IPS-NIHi7 (cell line): Measurements from ENCODE around the gene ABLIM1.

Experiments used
- DNase-seq: peaks from one replicate; pipeline ENCODE4 v3.0.0; 2012; ENCODE audit warnings: mixed read lengths; ENCODE audit errors: extremely low spot score

The ABLIM1 gene

GRCh38 chr10:114584419-114584818 lies 73.7 kb downstream of the ABLIM1 start:
- DNase-seq, result no peak

- DNase-seq, result no peak
Measured at GRCh38 chr10:114581071-114581470, 77.0 kb downstream of the ABLIM1 start.

- no peak for DNase-seq
Measured at GRCh38 chr10:114577133-114577532, 80.9 kb downstream of the ABLIM1 start.

GRCh38 chr10:114576716-114577115 lies 81.4 kb downstream of the ABLIM1 start:
- no peak for DNase-seq

GRCh38 chr10:114576132-114576487 lies 82.0 kb downstream of the ABLIM1 start:
- no peak for DNase-seq

DNA sequence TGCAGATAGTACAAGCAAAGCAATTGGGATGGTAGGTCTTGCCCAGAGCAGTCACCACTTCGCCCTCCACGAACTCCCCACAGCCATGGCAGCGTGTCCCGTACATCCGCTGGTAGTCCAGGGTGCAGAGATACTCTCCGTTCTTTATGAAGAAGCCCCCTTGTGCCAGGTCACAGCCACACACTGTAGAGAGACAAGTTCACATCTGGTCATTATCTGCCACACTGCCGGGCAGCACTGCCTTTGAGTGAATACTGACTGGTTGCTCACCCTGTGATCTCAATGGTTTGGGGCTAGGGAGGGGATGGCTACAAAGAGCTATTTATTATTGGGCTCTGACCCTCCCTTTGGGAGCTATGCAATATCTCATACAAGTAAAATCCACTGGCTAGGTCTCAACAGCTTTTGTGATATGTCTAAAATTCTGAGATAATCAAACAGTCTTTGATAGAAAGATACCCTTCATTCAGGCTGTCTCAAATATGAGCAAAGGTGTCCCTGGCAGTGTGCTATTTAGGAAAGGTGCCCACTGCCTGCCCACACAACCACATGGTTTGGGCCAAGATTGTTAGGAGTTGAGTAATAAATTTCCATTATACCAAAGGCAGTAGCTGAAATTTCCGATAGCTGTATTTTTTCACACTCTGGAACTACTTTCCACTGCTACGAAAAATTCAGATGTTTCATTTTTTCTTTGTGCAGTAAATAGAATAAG lies 82.5 kb downstream of the ABLIM1 start:
- no peak for DNase-seq

DNA sequence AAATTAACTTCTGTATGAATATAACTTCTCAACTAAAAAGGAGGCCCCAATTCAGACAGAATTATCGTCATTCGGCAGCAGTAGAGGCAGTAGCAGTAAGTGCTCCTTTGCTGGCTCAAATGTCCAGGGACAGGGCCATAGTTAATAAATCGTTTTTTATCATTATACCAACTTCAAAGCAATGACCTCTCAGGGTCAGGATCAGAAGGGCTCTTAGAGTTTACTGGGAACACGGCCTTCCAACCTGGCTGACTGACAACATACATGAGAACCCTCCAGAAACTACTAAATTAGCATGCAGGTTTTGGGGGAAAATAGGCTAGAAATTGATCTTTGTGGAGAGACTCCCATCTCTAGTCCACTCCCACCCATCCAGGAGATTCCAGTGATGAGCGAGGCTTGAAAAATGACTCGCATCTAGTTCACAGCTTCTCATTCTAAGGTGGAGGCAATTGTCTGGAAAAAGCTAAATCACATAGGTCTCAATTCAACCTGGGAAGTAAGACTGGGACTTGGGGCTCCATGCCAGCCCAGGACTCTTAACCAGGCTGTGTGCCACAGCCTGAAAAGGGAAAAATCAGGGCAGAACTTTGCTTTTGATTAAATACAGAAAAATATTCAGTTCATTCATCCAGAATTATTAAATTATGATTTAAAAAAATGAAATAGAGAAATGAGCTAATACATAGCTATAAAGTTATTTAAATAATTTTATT lies 84.6 kb downstream of the ABLIM1 start:
- no peak for DNase-seq

- DNase-seq, result no peak
Measured at GRCh38 chr10:114571316-114571999, 86.6 kb downstream of the ABLIM1 start.

GRCh38 chr10:114566064-114566463 lies 92.0 kb downstream of the ABLIM1 start:
- no peak for DNase-seq

DNA sequence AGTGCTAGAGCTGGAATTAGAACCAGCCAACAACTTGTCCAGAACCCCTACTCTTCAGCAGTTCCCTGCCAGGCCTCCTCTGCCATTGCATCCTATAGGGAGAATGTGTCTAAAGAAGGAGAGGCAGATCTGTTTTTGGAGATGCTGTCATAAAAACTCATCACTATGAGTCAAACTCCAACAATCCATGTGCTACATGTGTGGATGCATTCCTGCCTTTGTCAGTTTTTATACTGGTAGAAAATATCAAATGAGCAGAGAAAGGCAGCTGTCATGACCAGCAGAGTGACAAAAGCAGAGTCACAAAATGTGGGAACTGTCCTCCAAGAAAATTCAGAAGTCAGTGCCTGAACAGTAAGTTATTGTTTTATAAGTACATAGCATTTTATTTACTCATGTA lies 93.0 kb downstream of the ABLIM1 start:
- DNase-seq, result no peak

DNA sequence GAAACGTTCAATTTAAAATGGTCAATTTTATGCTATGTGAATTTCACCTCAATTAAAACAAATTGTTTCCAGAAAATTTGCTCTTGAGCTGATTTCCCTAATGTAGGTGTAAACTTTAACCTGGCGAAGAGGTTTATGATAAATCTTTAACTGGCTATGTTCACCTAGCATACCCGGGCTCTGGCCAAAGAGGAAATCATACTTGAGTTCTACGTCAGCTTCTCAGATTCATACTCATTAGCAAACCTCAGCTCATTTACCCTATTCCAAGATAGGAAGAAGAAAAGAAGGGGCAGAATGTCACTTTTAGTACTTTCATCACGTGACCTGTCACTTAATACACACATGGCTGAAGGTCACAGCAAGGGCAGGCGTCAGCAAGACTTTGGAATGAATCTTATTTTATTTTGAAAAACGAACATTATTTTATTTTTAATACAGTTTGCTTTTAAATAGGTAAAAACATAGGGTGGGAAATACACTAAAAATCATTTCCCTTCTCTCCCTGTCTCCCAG lies 97.0 kb downstream of the ABLIM1 start:
- no peak for DNase-seq

GRCh38 chr10:114560144-114560543 lies 97.9 kb downstream of the ABLIM1 start:
- DNase-seq, result no peak

DNA sequence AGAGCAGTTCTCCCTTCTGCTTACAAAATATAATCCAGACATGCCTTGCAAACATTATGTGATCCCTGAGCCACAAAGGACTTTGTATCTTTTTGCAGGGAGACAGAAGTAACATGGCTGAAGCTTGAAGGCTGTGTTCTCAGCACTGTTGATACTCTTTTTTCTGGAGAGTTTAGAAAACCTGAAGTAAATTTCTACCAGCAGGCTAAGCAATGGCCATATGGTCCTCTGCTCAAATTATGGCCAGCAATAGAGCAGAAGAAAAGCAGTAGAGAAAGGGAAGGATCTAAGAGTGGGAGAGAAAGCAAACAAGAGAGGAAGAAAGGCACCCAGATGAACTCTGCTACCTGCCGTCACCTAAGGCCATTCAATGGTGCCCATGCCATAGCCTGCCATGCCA lies 98.4 kb downstream of the ABLIM1 start:
- no peak for DNase-seq

- DNase-seq, result no peak
Measured at GRCh38 chr10:114557854-114558253, 100.2 kb downstream of the ABLIM1 start.

DNA sequence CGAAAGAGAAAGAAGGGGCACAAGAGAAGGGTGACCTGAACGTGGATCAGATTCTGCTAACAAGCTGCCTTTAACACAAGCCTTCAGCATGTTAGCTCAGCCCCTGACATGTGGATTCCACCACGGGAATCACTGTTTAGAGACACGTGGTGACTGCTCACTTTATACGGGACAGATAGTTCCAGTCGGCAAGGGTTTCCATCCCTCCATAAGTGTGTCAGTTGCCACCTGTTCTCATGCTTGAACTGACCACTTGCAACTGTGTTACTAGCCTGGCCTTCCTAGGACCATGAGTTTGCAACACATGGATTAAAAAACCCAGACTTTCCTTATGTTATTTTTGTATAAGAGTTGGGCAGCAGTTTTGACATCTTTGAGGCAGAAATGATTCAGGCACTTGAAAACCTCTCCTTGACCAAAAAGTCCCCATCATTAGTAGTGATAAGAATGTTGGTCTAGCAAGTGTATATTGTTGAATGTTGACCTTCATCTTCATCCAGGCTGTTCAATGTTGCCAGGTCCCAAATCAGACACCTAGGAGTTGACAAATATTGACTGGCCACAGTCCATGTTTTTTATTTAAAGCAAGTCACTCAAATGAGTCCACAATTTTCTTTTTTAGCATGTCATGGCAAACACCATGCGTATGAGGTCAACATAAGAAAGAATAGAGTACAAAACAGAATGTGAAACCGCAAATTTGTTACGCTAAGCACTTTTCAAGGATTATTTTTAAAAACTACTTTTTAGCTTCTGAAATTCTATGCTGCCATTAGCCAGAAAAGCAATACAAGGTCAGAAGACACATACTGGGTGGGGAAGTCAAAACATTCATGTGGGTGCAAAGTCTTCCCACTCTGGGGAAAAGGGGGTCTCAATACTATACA lies 101.6 kb downstream of the ABLIM1 start:
- DNase-seq, result no peak

GRCh38 chr10:114553436-114553835 lies 104.6 kb downstream of the ABLIM1 start:
- DNase-seq, result no peak

GRCh38 chr10:114552050-114552449 lies 106.0 kb downstream of the ABLIM1 start:
- DNase-seq, result no peak

DNA sequence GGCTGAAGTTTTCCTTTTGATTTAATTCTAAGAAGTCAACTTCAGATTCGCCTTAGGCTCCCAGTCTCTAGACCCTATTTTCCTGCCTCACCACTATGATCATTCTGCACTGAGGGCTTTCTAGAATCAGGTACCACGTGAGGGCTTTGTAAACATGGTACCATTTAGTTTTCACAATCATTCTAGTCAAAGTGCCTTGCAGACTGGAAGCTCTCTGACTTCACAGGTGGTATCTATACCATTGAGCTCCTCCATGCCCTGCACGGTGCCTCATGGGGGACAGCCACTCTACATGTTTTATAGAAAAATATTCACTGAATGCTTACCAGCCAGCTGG lies 106.5 kb downstream of the ABLIM1 start:
- no peak for DNase-seq

DNA sequence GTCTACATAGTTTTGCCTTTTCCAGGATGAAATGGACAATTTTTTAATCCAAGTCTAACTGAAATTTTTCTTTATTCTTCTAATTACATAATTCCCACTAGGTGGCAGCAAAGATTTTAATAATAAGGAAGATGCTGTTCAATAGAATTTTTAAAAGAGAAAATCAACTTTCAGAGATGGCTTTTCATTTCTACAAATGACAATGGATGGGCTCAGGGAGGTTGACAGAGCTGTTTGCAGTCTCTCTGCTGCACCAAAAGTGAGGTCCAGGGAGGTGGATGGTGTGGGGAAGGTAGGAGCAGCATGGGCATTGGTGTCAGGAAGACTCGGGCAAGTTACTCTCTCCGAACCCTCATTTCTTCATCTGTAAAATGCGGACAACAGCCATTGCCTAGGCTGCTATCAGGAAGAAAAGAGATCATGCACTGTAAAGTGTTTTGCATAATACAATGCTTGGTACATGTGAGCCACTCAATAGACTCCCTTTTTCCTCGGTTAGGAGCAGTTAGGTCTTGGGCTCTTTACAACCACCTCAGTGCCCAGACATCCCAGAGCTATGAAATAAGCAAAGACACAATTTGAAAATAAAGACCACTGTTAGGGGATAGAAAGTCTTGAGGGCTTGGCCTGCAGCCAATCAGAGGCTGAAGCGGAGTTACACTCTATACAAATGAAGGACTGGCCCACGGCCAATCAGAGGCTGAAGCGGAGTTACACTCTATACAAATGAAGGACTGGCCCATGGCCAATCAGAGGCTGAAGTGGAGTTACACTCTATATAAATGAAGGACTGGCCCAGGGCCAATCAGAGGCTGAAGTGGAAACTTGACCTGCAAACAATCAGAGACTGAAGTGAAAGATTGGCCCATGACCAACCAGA lies 107.1 kb downstream of the ABLIM1 start:
- DNase-seq, result no peak

DNA sequence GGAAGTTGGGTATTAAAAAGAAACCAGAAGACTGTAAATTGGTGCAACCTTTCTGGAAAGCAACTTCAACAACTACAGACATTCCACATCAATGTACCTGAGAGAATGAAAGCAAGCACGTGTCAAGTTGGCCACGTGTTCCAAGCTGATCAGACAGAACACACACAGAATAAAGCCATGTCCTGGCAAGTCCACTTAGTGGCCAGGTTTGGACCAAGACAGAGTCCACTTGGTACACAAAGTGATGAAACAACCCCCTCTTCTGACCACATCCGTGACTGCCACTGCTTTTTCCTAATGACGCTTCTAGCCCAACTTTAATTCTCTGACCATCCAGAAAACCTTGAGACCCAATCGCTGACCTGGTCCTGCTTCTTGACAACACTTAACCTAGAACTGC lies 109.4 kb downstream of the ABLIM1 start:
- peak; percentile 69 for DNase-seq

DNA sequence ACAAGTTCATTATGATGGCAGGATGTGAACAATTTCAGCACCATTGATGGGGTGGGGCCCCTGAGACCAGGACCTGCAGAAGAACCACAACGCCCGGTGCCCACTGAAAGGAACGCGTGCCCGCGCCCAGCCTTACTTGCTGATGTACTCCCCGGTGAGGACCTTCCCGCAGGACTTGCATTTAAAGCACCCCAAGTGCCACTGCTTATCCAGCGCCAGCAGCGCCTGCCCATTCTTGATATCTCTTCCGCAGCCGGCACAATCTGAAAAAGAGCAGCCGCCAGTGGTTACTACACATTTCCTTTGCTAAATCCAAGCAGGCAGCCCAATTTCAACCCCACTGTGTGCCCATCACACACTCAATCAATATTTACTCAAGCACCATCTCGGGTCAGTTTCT lies 110.6 kb downstream of the ABLIM1 start:
- DNase-seq, result no peak
